DND-41 (cell line): Measurements from ENCODE around the gene ARL2.
"Not testable (repeated sequence)": the region's sequence is repeated elsewhere in the genome, so short reads cannot be mapped to it uniquely, and the experiment has no call there.

ENCODE experiments used
- ATAC-seq: fragments of 200-7000 bp; cut with Tn5 transposase; 3 replicates; pipeline ENCODE4 v1.9.1; 2021; ENCODE audit warnings: low read depth; ENCODE audit not compliant: insufficient read depth
- DNase-seq: peaks from one replicate; pipeline ENCODE4 v3.0.0-alpha.2; 2020
- H2AFZ ChIP-seq: 2 replicates; pipeline ENCODE4 v1.6.0; 2012; ENCODE audit warnings: low read depth, low read length
- H3K27ac ChIP-seq: 2 replicates; pipeline ENCODE4 v1.5.1; 2012; ENCODE audit warnings: low read length, inconsistent platforms
- H3K27me3 ChIP-seq: fragments of 200-600 bp; sonication (generic); 2 replicates; pipeline ENCODE4 v1.6.0; 2012; ENCODE audit warnings: low read length, mild to moderate bottlenecking, inconsistent platforms; ENCODE audit not compliant: insufficient read depth, poor library complexity
- H3K36me3 ChIP-seq: 2 replicates; pipeline ENCODE4 v1.5.1; 2012; ENCODE audit warnings: low read length, inconsistent platforms; ENCODE audit not compliant: insufficient read depth
- H3K4me1 ChIP-seq: 2 replicates; pipeline ENCODE4 v1.5.1; 2012; ENCODE audit warnings: mild to moderate bottlenecking, low read length; ENCODE audit not compliant: insufficient read depth
- H3K4me2 ChIP-seq: 2 replicates; pipeline ENCODE4 v1.6.0; 2012; ENCODE audit warnings: mild to moderate bottlenecking, moderate library complexity, low read length, inconsistent platforms; ENCODE audit not compliant: insufficient read depth
- H3K4me3 ChIP-seq, 2 experiments: fragments of 200-600 bp in 1 of 2; shearing (Covaris generic) in 1 of 2; 2 replicates each; pipeline ENCODE4 v1.5.1; 2012 to 2016; ENCODE audit warnings: inconsistent platforms in 2 of 2, low read length in 2 of 2, mild to moderate bottlenecking in 2 of 2, low read depth in 1 of 2, moderate library complexity in 1 of 2
- H3K79me2 ChIP-seq: 2 replicates; pipeline ENCODE4 v1.6.0; 2012; ENCODE audit warnings: low read length, inconsistent platforms; ENCODE audit not compliant: insufficient read depth
- H3K9ac ChIP-seq: 2 replicates; pipeline ENCODE4 v1.6.0; 2012; ENCODE audit warnings: low read depth, mild to moderate bottlenecking, inconsistent platforms, low read length, moderate library complexity
- H3K9me3 ChIP-seq: 2 replicates; pipeline ENCODE4 v1.5.1; 2012; ENCODE audit warnings: low read length, moderate library complexity, mild to moderate bottlenecking, inconsistent platforms; ENCODE audit not compliant: insufficient read depth, severe bottlenecking
- H4K20me1 ChIP-seq: 2 replicates; pipeline ENCODE4 v1.6.0; 2012; ENCODE audit warnings: low read length; ENCODE audit not compliant: insufficient read depth
- EZH2 ChIP-seq: IDR thresholded peaks from 3 replicates; pipeline ENCODE4 v1.6.1; 2012; ENCODE audit warnings: borderline replicate concordance, low read depth, mild to moderate bottlenecking, moderate library complexity, low read length, inconsistent platforms; ENCODE audit not compliant: severe bottlenecking
- TF ChIP-seq, protein P1 (sequence below): IDR thresholded peaks from 2 replicates; pipeline ENCODE4 v1.5.1; 2012; ENCODE audit warnings: borderline replicate concordance, low read length, moderate library complexity, mild to moderate bottlenecking; ENCODE audit not compliant: poor library complexity, severe bottlenecking; ENCODE audit errors: extremely low read depth

The ARL2 gene

GRCh38 chr11:65019824-65020223 lies 5.9 kb downstream of the ARL2 start:
- DNase-seq (no peak), ATAC-seq (no peak)
- TF ChIP-seq, protein P1, sequence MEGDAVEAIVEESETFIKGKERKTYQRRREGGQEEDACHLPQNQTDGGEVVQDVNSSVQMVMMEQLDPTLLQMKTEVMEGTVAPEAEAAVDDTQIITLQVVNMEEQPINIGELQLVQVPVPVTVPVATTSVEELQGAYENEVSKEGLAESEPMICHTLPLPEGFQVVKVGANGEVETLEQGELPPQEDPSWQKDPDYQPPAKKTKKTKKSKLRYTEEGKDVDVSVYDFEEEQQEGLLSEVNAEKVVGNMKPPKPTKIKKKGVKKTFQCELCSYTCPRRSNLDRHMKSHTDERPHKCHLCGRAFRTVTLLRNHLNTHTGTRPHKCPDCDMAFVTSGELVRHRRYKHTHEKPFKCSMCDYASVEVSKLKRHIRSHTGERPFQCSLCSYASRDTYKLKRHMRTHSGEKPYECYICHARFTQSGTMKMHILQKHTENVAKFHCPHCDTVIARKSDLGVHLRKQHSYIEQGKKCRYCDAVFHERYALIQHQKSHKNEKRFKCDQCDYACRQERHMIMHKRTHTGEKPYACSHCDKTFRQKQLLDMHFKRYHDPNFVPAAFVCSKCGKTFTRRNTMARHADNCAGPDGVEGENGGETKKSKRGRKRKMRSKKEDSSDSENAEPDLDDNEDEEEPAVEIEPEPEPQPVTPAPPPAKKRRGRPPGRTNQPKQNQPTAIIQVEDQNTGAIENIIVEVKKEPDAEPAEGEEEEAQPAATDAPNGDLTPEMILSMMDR: no peak
- TF ChIP-seq EZH2: no peak
- H3K4me1 ChIP-seq: peaks cover 21% of the 10 kb centered on the region
- H3K9ac ChIP-seq: no peak overlapping the region
- H3K4me2 ChIP-seq: no peak overlapping the region
- H3K79me2 ChIP-seq: peaks cover 32% of the 10 kb centered on the region
- H2AFZ ChIP-seq: no peak overlapping the region
- peaks cover 52% of the 10 kb centered on the region for H3K36me3 ChIP-seq
- H3K27ac ChIP-seq: no peak overlapping the region
- H3K4me3 ChIP-seq: no peak overlapping the region
- peaks cover 20% of the 10 kb centered on the region for H4K20me1 ChIP-seq
- no peaks in the 10 kb centered on the region for H3K27me3 ChIP-seq
- no peaks in the 10 kb centered on the region for H3K9me3 ChIP-seq

DNA sequence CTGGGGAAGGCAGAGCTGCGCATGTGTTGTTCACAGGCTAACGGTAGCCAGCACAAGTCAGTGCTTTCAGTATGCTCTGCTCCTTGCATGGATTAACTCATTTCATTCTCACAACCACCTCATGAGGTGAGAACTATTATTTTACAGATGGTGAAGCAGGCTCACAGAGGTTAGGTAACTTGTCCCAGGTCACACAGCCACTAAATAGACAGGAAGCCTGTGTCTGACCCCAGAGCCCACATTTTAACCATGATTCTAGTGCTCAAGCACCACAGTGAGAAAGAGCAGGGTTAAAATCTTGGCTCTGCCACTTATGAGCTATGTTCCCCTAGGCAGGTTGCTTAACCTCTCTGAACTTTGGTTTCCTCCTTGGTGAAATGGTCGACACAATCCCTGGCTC lies 7.0 kb downstream of the ARL2 start:
- Histone ChIP-seq H3K4me2 (no peak overlapping the region), H3K9me3 (no peaks in the 10 kb centered on the region), H3K4me1 (peaks cover 9% of the 10 kb centered on the region), H3K27me3 (no peaks in the 10 kb centered on the region), H3K79me2 (peaks cover 20% of the 10 kb centered on the region), H3K27ac (no peak overlapping the region), H3K4me3 (no peak overlapping the region), H4K20me1 (peaks cover 20% of the 10 kb centered on the region), H3K36me3 (peaks cover 52% of the 10 kb centered on the region), H2AFZ (no peak overlapping the region), H3K9ac (no peak overlapping the region)
- no peak for ATAC-seq
- DNase-seq: no peak
- no peak for TF ChIP-seq EZH2
- TF ChIP-seq, protein P1: no peak

DNA sequence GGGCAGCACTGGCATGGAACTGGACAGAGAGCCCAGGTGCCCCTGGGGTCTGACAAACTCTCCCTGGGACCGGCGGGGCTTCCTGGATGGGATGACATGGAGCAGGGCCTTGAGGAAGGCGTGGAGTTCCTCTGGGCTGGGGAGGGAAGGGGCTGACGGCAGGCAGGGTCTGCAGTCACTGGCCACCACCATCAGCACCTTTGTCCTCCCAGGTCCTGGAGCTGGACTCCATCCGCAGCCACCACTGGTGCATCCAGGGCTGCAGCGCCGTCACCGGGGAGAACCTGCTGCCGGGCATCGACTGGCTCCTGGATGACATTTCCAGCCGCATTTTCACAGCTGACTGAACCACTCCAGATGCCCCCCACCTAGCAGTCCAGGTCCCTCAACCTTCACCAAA lies 7.5 kb downstream of the ARL2 start:
- no peaks in the 10 kb centered on the region for H3K27me3 ChIP-seq
- DNase-seq (no peak), ATAC-seq (no peak)
- H3K9ac ChIP-seq: no peak overlapping the region
- H3K4me1 ChIP-seq: peaks cover 5% of the 10 kb centered on the region; the same call in 1 of the 2 replicates
- TF ChIP-seq EZH2: no peak
- H3K27ac ChIP-seq: no peak overlapping the region
- H3K4me3 ChIP-seq: no peak overlapping the region
- H3K4me2 ChIP-seq: no peak overlapping the region
- no peaks in the 10 kb centered on the region for H3K9me3 ChIP-seq
- H3K36me3 ChIP-seq: peaks cover 47% of the 10 kb centered on the region
- peaks cover 15% of the 10 kb centered on the region for H3K79me2 ChIP-seq
- H4K20me1 ChIP-seq: peaks cover 15% of the 10 kb centered on the region
- H2AFZ ChIP-seq: no peak overlapping the region

DNA sequence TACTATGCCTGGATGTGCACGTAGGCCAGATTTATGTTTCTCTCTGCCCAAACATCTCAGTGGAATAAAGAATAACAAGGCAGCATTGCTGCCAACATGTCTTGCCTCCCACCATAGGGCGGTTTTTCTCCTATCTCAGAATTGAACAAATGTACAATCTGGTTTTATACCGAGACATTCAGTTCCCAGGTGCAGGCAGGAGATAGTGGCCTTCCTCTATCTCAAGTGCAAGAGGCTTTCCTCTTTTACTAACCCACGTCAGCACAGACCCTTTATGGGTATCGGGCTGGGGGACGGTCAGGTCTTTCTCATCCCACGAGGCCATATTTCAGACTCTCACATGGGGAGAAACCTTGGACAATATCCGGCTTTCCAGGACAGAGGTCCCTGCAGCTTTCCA lies 9.5 kb downstream of the ARL2 start:
- not testable (repeated sequence) for H3K27ac ChIP-seq, H3K4me3 ChIP-seq, ATAC-seq, H4K20me1 ChIP-seq, H3K27me3 ChIP-seq, DNase-seq, H2AFZ ChIP-seq, H3K9ac ChIP-seq, H3K9me3 ChIP-seq, H3K4me2 ChIP-seq, H3K79me2 ChIP-seq
- Histone ChIP-seq H3K4me1 (peaks cover 18% of the 10 kb centered on the region), H3K36me3 (peaks cover 31% of the 10 kb centered on the region)
